T-cell (primary cell): ENCODE data around the gene IQSEC3. TPM values are rescaled to one million over a fixed set of nuclear protein-coding genes. Genes with fewer than 3 reads are reported as not detected.

Experiments
- ATAC-seq, 4 experiments: fragments of 200-7000 bp in 3 of 4; fragments of 150-1000 bp in 1 of 4; cut with Tn5 transposase; replicated peaks in 1 of 4; 1 replicate in 3 of 4; 2 replicates in 1 of 4; pipeline ENCODE4 v1.10.0; 2021; ENCODE audit warnings: moderate library complexity in 3 of 4, mild to moderate bottlenecking in 2 of 4, moderate number of reproducible peaks in 1 of 4
- CTCF ChIA-PET, 2 donors: fragments of 300-600 bp; sonication (Branson Sonifier 250); formaldehyde crosslinking; loops; one replicate each; lab custom pipeline; 2022; ENCODE audit warnings: antibody characterized with exemption in 2 of 2; lab: Charles Lee
- POLR2A ChIA-PET, 2 donors: fragments of 300-600 bp; sonication (Branson Sonifier 250); formaldehyde crosslinking; loops; one replicate each; lab custom pipeline; 2022; ENCODE audit warnings: antibody characterized with exemption in 2 of 2; lab: Charles Lee
- DNase-seq, 35 experiments: peaks; one replicate each; pipeline versions ENCODE4 v3.0.0 to v3.0.0-alpha.2; 2013 to 2023
- H3K27ac ChIP-seq: one replicate; pipeline ENCODE4 v1.5.1; 2013; ENCODE audit warnings: low read length
- H3K27me3 ChIP-seq, 2 experiments: replicated peaks in 1 of 2; 1 replicate in 1 of 2; 2 replicates in 1 of 2; pipeline versions ENCODE4 v1.6.1 to v1.7.0; 2013; ENCODE audit warnings: low read length in 1 of 2, mixed read lengths in 1 of 2; ENCODE audit not compliant: control insufficient read depth in 2 of 2, insufficient read depth in 2 of 2; ENCODE audit errors: extremely low read depth in 1 of 2
- H3K36me3 ChIP-seq, 2 donors: 1 replicate in 1 of 2; 2 replicates in 1 of 2; pipeline versions ENCODE4 v1.6.1 to v1.7.0; 2013; ENCODE audit warnings: low read length in 1 of 2; ENCODE audit not compliant: control insufficient read depth in 2 of 2, insufficient read depth in 1 of 2; ENCODE audit errors: extremely low read depth in 1 of 2
- H3K4me1 ChIP-seq, 2 experiments: 1 replicate in 1 of 2; 2 replicates in 1 of 2; pipeline versions ENCODE4 v1.6.1 to v1.7.0; 2013; ENCODE audit warnings: low read length in 2 of 2, mixed read lengths in 1 of 2; ENCODE audit not compliant: insufficient read depth in 2 of 2, control insufficient read depth in 1 of 2; ENCODE audit errors: extremely low read depth in 1 of 2
- H3K4me3 ChIP-seq, 2 donors: 1 replicate in 1 of 2; 2 replicates in 1 of 2; pipeline versions ENCODE4 v1.5.1 to v1.7.0; 2013; ENCODE audit warnings: mild to moderate bottlenecking in 2 of 2, low read length in 1 of 2, moderate library complexity in 1 of 2; ENCODE audit not compliant: control insufficient read depth in 1 of 2; ENCODE audit errors: extremely low read depth in 1 of 2
- H3K9me3 ChIP-seq: 2 replicates; pipeline ENCODE4 v1.7.0; 2013
- H3K27ac Mint-ChIP-seq, 2 donors: one replicate each; pipeline ENCODE4 v1.8.0; 2020 to 2021; ENCODE audit warnings: mild to moderate bottlenecking in 2 of 2, mixed read lengths in 2 of 2
- H3K27me3 Mint-ChIP-seq, 2 donors: one replicate each; pipeline ENCODE4 v1.8.0; 2021 to 2022; ENCODE audit warnings: mixed read lengths in 2 of 2
- H3K36me3 Mint-ChIP-seq: one replicate; pipeline ENCODE4 v1.8.0; 2021; ENCODE audit warnings: mixed read lengths
- H3K4me1 Mint-ChIP-seq, 3 donors: one replicate each; pipeline ENCODE4 v1.8.0; 2020 to 2022; ENCODE audit warnings: mixed read lengths in 3 of 3, mild to moderate bottlenecking in 1 of 3
- H3K4me3 Mint-ChIP-seq, 3 donors: one replicate each; pipeline ENCODE4 v1.8.0; 2020 to 2022; ENCODE audit warnings: mild to moderate bottlenecking in 3 of 3, mixed read lengths in 3 of 3, moderate library complexity in 3 of 3
- H3K9me3 Mint-ChIP-seq, 3 donors: one replicate each; pipeline ENCODE4 v1.8.0; 2020 to 2022; ENCODE audit warnings: mixed read lengths in 3 of 3
- WGBS: methylation state at CpG from one replicate; pipeline ENCODE4 v1.1.5; 2013; ENCODE audit warnings: missing lambda C conversion rate; ENCODE audit not compliant: insufficient coverage; 5-methylcytosine and 5-hydroxymethylcytosine counted together
- total RNA-seq, 35 experiments: library from RNA in 6 of 35; stranded (reverse) in 6 of 35; fragments of 120-200 nt in 1 of 35; gene quantifications; one replicate each; pipeline versions ENCODE4 v1.2.1 to v1.2.4 and lab custom pipeline; 2013 to 2026

Gene IQSEC3
- total RNA-seq, 5 donors from 2014 or later (not counting 1 experiment from before 2014, with no cell fraction given), result 0.30 to 7.3 (median 2.9) TPM

- peaks cover 0 to 5% of the 10 kb centered on the region in 2 experiments for H3K4me1 ChIP-seq
- WGBS, result 80% methylated on average over 9 of the region's 20 CpGs
- DNase-seq (no peak), ATAC-seq (no peak)
- H3K36me3 Mint-ChIP-seq, result no peaks in the 10 kb centered on the region
- H3K4me3 ChIP-seq, result no peak overlapping the region
- H3K9me3 Mint-ChIP-seq, result no peaks in the 10 kb centered on the region
- ChIA-PET CTCF (no interaction called here), POLR2A (no interaction called here)
- H3K27ac Mint-ChIP-seq, result no peak overlapping the region
- H3K4me1 Mint-ChIP-seq, result peaks cover 3 to 9% (median 5%) of the 10 kb centered on the region in 3 donors
- peaks cover 5 to 15% of the 10 kb centered on the region in 2 donors for H3K27me3 Mint-ChIP-seq
- no peak overlapping the region for H3K27ac ChIP-seq
- peaks cover 0 to 61% of the 10 kb centered on the region in 2 experiments for H3K27me3 ChIP-seq
- no peak overlapping the region for H3K4me3 Mint-ChIP-seq
- no peaks in the 10 kb centered on the region for H3K36me3 ChIP-seq
- no peaks in the 10 kb centered on the region for H3K9me3 ChIP-seq
Measured at GRCh38 chr12:177980-178828, 111.6 kb downstream of the IQSEC3 start.

- Histone ChIP-seq H3K4me1 (peaks cover 0 to 5% of the 10 kb centered on the region in 2 experiments), H3K27me3 (peaks cover 0 to 56% of the 10 kb centered on the region in 2 experiments), H3K9me3 (no peaks in the 10 kb centered on the region), H3K4me3 (no peak overlapping the region), H3K36me3 (no peaks in the 10 kb centered on the region), H3K27ac (no peak overlapping the region)
- H3K27me3 Mint-ChIP-seq, result peaks cover 5 to 13% of the 10 kb centered on the region in 2 donors
- no peak overlapping the region for H3K4me3 Mint-ChIP-seq
- 83% methylated on average over 3 of the region's 3 CpGs for WGBS
- ATAC-seq, result no peak
- no peak overlapping the region for H3K27ac Mint-ChIP-seq
- H3K4me1 Mint-ChIP-seq, result peaks cover 3 to 9% (median 5%) of the 10 kb centered on the region in 3 donors
- POLR2A ChIA-PET, result no interaction called here
- CTCF ChIA-PET, result no interaction called here
- H3K36me3 Mint-ChIP-seq, result no peaks in the 10 kb centered on the region
- DNase-seq, result no peak
- no peaks in the 10 kb centered on the region for H3K9me3 Mint-ChIP-seq
Measured at GRCh38 chr12:178829-179109, 112.2 kb downstream of the IQSEC3 start.

GRCh38 chr12:179131-179884 lies 112.7 kb downstream of the IQSEC3 start:
- Mint-ChIP-seq H3K9me3 (no peaks in the 10 kb centered on the region), H3K36me3 (no peaks in the 10 kb centered on the region), H3K27ac (no peak overlapping the region), H3K4me1 (peaks cover 3 to 9% (median 5%) of the 10 kb centered on the region in 3 donors), H3K4me3 (no peak overlapping the region), H3K27me3 (peaks cover 5 to 12% of the 10 kb centered on the region in 2 donors)
- H3K4me3 ChIP-seq, result no peak overlapping the region
- ATAC-seq, result no peak
- H3K27me3 ChIP-seq, result peaks cover 0 to 56% of the 10 kb centered on the region in 2 experiments
- H3K36me3 ChIP-seq, result no peaks in the 10 kb centered on the region
- ChIA-PET POLR2A (no interaction called here), CTCF (no interaction called here)
- H3K9me3 ChIP-seq, result no peaks in the 10 kb centered on the region
- no peak for DNase-seq
- 88% methylated on average over 10 of the region's 11 CpGs for whole genome bisulfite sequencing
- peaks cover 0 to 5% of the 10 kb centered on the region in 2 experiments for H3K4me1 ChIP-seq
- H3K27ac ChIP-seq, result no peak overlapping the region

- H3K9me3 Mint-ChIP-seq, result no peaks in the 10 kb centered on the region
- CTCF ChIA-PET, result no interaction called here
- peaks cover 0 to 5% of the 10 kb centered on the region in 2 experiments for H3K4me1 ChIP-seq
Measured at GRCh38 chr12:179885-180284, 113.3 kb downstream of the IQSEC3 start.

GRCh38 chr12:180445-180844 lies 113.9 kb downstream of the IQSEC3 start:
- H3K9me3 Mint-ChIP-seq, result no peaks in the 10 kb centered on the region
- no peak for ATAC-seq
- CTCF ChIA-PET, result no interaction called here
- H3K27me3 Mint-ChIP-seq, result peaks cover 9 to 14% of the 10 kb centered on the region in 2 donors
- Histone ChIP-seq H3K27me3 (peaks cover 0 to 59% of the 10 kb centered on the region in 2 experiments), H3K4me3 (no peak overlapping the region), H3K36me3 (no peaks in the 10 kb centered on the region), H3K4me1 (peaks cover 0 to 5% of the 10 kb centered on the region in 2 experiments), H3K27ac (no peak overlapping the region), H3K9me3 (no peaks in the 10 kb centered on the region)
- POLR2A ChIA-PET, result no interaction called here
- H3K27ac Mint-ChIP-seq, result no peak overlapping the region
- DNase-seq, result peak in 1 of 35 experiments; percentile 12
- 7% methylated on average over 8 of the region's 8 CpGs for WGBS
- no peak overlapping the region for H3K4me3 Mint-ChIP-seq
- H3K36me3 Mint-ChIP-seq, result no peaks in the 10 kb centered on the region
- H3K4me1 Mint-ChIP-seq, result peaks cover 3 to 9% (median 5%) of the 10 kb centered on the region in 3 donors

More at GRCh38 chr12:179885-180284, 113.3 kb downstream of the IQSEC3 start:
- no peaks in the 10 kb centered on the region for H3K9me3 ChIP-seq
- Mint-ChIP-seq H3K36me3 (no peaks in the 10 kb centered on the region), H3K4me1 (peaks cover 3 to 9% (median 5%) of the 10 kb centered on the region in 3 donors), H3K4me3 (no peak overlapping the region), H3K27me3 (peaks cover 8 to 14% of the 10 kb centered on the region in 2 donors), H3K27ac (no peak overlapping the region)
- ATAC-seq, result no peak
- H3K4me3 ChIP-seq, result no peak overlapping the region
- H3K27me3 ChIP-seq, result peaks cover 0 to 56% of the 10 kb centered on the region in 2 experiments
- POLR2A ChIA-PET, result no interaction called here
- no peaks in the 10 kb centered on the region for H3K36me3 ChIP-seq
- WGBS, result 86% methylated on average over 2 of the region's 5 CpGs
- DNase-seq, result no peak
- no peak overlapping the region for H3K27ac ChIP-seq

- peaks cover 9 to 18% of the 10 kb centered on the region in 2 donors for H3K27me3 Mint-ChIP-seq
- Histone ChIP-seq H3K4me3 (no peak overlapping the region), H3K27me3 (peaks cover 0 to 61% of the 10 kb centered on the region in 2 experiments), H3K27ac (no peak overlapping the region), H3K9me3 (no peaks in the 10 kb centered on the region), H3K4me1 (peaks cover 0 to 5% of the 10 kb centered on the region in 2 experiments), H3K36me3 (no peaks in the 10 kb centered on the region)
- ATAC-seq, result no peak
- H3K27ac Mint-ChIP-seq, result no peak overlapping the region
- H3K9me3 Mint-ChIP-seq, result no peaks in the 10 kb centered on the region
- POLR2A ChIA-PET, result no interaction called here
- no peak for DNase-seq
- 87% methylated on average over 17 of the region's 17 CpGs for WGBS
- CTCF ChIA-PET, result no interaction called here
- peaks cover 3 to 9% (median 5%) of the 10 kb centered on the region in 3 donors for H3K4me1 Mint-ChIP-seq
- H3K4me3 Mint-ChIP-seq, result no peak overlapping the region
- H3K36me3 Mint-ChIP-seq, result no peaks in the 10 kb centered on the region
Measured at GRCh38 chr12:181921-182320, 115.4 kb downstream of the IQSEC3 start.
